Keratinocyte (primary cell): ENCODE results near the gene MRPL52. TPM values are rescaled to one million over a fixed set of nuclear protein-coding genes. Genes with fewer than 3 reads are reported as not detected.
"Not testable (repeated sequence)": the region's sequence is repeated elsewhere in the genome, so short reads cannot be mapped to it uniquely, and the experiment has no call there.

Source experiments
- DNase-seq: peaks from one replicate; pipeline ENCODE4 v3.0.0-alpha.2; 2011; ENCODE audit warnings: low read depth, missing footprints, low spot score
- FAIRE-seq: peaks from 2 replicates; lab custom pipeline; 2011; peaks lifted over from hg19 to GRCh38; lab: Jason Lieb, UNC
- H2AFZ ChIP-seq: 2 replicates; pipeline ENCODE4 v1.6.0; 2012; ENCODE audit warnings: low read length, control low read depth, inconsistent platforms; ENCODE audit not compliant: control insufficient read depth
- H3K27ac ChIP-seq: 2 replicates; pipeline ENCODE4 v1.5.1; 2011; ENCODE audit warnings: low read length; ENCODE audit not compliant: control insufficient read depth, insufficient read depth
- H3K27me3 ChIP-seq: 3 replicates; pipeline ENCODE4 v1.6.0; 2011; ENCODE audit warnings: low read length; ENCODE audit not compliant: control insufficient read depth, insufficient read depth; ENCODE audit errors: extremely low read depth
- H3K36me3 ChIP-seq, 2 experiments: 2 replicates in 1 of 2; 3 replicates in 1 of 2; pipeline ENCODE4 v1.5.1; 2011; ENCODE audit warnings: low read length in 2 of 2, mild to moderate bottlenecking in 1 of 2; ENCODE audit not compliant: control insufficient read depth in 2 of 2, insufficient read depth in 2 of 2; ENCODE audit errors: extremely low read depth in 1 of 2
- H3K4me1 ChIP-seq: 3 replicates; pipeline ENCODE4 v1.5.1; 2011; ENCODE audit warnings: low read length; ENCODE audit not compliant: control insufficient read depth, insufficient read depth; ENCODE audit errors: extremely low read depth
- H3K4me2 ChIP-seq: 3 replicates; pipeline ENCODE4 v1.6.0; 2011; ENCODE audit warnings: low read depth, low read length; ENCODE audit not compliant: control insufficient read depth, insufficient read depth; ENCODE audit errors: extremely low read depth
- H3K4me3 ChIP-seq, 3 experiments: fragments of 200-600 bp in 1 of 3; sonication (generic) in 1 of 3; 2 replicates in 2 of 3; 3 replicates in 1 of 3; pipeline ENCODE4 v1.5.1; 2011 to 2016; ENCODE audit warnings: low read length in 3 of 3, mild to moderate bottlenecking in 3 of 3, control low read depth in 2 of 3, inconsistent platforms in 1 of 3, low read depth in 1 of 3, mixed read lengths in 1 of 3, mixed run types in 1 of 3, moderate library complexity in 1 of 3; ENCODE audit not compliant: control insufficient read depth in 2 of 3, insufficient read depth in 2 of 3; ENCODE audit errors: extremely low read depth in 1 of 3
- H3K79me2 ChIP-seq: 2 replicates; pipeline ENCODE4 v1.6.0; 2012; ENCODE audit warnings: low read length; ENCODE audit not compliant: control insufficient read depth, insufficient read depth
- H3K9ac ChIP-seq: 3 replicates; pipeline ENCODE4 v1.6.0; 2011; ENCODE audit warnings: low read length; ENCODE audit not compliant: control insufficient read depth, insufficient read depth; ENCODE audit errors: extremely low read depth
- H3K9me1 ChIP-seq: 3 replicates; pipeline ENCODE4 v1.6.0; 2011; ENCODE audit warnings: low read length; ENCODE audit not compliant: control insufficient read depth, insufficient read depth; ENCODE audit errors: extremely low read depth
- H3K9me3 ChIP-seq: 2 replicates; pipeline ENCODE4 v1.5.1; 2012; ENCODE audit warnings: low read depth, low read length; ENCODE audit not compliant: control insufficient read depth
- H4K20me1 ChIP-seq: 3 replicates; pipeline ENCODE4 v1.6.0; 2011; ENCODE audit warnings: low read length; ENCODE audit not compliant: control insufficient read depth, insufficient read depth; ENCODE audit errors: extremely low read depth
- EZH2 ChIP-seq: IDR thresholded peaks from one replicate; pipeline ENCODE4 v1.6.1; 2012; ENCODE audit warnings: inconsistent platforms, mild to moderate bottlenecking, low read length, moderate library complexity
- dilution Hi-C: fragments of 300-500 bp; cut with MboI; formaldehyde crosslinking; loops from one replicate; pipeline ENCODE4 v1.7.0; 2020; ENCODE audit warnings: low sequenced_read_pairs; ENCODE audit not compliant: extremely low pct_ligation_motif_present
- polyA plus RNA-seq, 5 experiments: library from polyadenylated mRNA; depleted of rRNA in 3 of 5; stranded (reverse) in 3 of 5; stranded (forward) in 1 of 5; unstranded in 1 of 5; fragments of >200 nt; gene quantifications; 1 replicate in 1 of 5; 2 replicates in 3 of 5; 3 replicates in 1 of 5; pipeline versions ENCODE4 v1.2.1 to v1.2.3, GENCODE V29; 2011 to 2012; ENCODE audit warnings: missing spikeins in 2 of 5, low read depth in 1 of 5, low replicate concordance in 1 of 5
- TF ChIP-seq, protein P1 (sequence below), 3 experiments: IDR thresholded peaks in 1 of 3; conservative IDR thresholded peaks in 1 of 3; optimal IDR thresholded peaks in 1 of 3; 2 replicates in 2 of 3; 3 replicates in 1 of 3; pipeline versions ENCODE3 to v1.5.1; 2011; ENCODE audit warnings: low read length in 3 of 3, mild to moderate bottlenecking in 3 of 3, moderate library complexity in 2 of 3, control low read depth in 1 of 3, inconsistent platforms in 1 of 3; ENCODE audit not compliant: insufficient read depth in 2 of 3; ENCODE audit errors: extremely low read depth in 1 of 3

The MRPL52 gene
- polyA plus RNA-seq, 1 donor (not counting 4 experiments of a cell fraction or from before 2014, with no cell fraction given) = 104 TPM

DNA sequence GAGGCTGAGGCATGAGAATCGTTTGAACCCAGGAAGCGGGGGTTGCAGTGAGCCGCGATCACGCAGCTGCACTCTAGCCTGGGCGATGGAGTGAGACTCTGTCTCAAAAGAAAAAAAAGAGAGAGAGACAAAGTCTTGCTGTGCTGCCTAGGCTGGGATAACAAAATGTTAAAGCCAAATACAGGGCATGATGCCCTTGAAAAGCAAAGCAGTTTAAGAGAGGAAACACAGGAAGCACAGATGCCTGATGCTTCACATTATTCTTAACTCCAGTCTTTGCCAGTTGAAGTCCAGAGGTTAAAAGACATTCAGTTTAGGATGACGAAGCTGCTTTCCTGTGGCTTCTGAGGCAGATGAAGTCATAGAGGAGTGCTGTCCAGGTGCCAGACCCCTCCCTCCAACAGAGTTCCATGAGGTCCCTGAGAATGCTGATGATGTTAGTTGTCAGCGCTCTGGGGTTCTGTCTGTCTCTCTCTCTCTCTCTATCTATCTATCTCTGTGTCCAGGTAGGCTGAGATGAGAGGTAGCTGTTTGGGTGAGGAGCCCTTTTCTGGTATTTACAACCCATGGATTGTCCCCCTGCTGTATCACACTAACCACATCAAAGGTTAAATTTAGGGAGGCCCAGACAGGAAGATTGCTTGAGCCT lies 4.9 kb upstream of the MRPL52 start:
- Histone ChIP-seq H3K27ac (peak overlapping the region; percentile 15), H3K4me1 (peaks cover 30% of the 10 kb centered on the region), H3K9me3 (no peaks in the 10 kb centered on the region), H3K4me2 (peak overlapping the region; percentile 11), H3K9me1 (no peaks in the 10 kb centered on the region), H3K4me3 (no peak overlapping the region), H4K20me1 (no peaks in the 10 kb centered on the region), H2AFZ (peak overlapping the region; percentile 52), H3K9ac (no peak overlapping the region), H3K36me3 (no peaks in the 10 kb centered on the region), H3K27me3 (no peaks in the 10 kb centered on the region), H3K79me2 (peaks cover 2% of the 10 kb centered on the region)
- dilution Hi-C loops = no loop called here
- no peak for DNase-seq
- peak; percentile 93 for FAIRE-seq
- TF ChIP-seq, protein P1, sequence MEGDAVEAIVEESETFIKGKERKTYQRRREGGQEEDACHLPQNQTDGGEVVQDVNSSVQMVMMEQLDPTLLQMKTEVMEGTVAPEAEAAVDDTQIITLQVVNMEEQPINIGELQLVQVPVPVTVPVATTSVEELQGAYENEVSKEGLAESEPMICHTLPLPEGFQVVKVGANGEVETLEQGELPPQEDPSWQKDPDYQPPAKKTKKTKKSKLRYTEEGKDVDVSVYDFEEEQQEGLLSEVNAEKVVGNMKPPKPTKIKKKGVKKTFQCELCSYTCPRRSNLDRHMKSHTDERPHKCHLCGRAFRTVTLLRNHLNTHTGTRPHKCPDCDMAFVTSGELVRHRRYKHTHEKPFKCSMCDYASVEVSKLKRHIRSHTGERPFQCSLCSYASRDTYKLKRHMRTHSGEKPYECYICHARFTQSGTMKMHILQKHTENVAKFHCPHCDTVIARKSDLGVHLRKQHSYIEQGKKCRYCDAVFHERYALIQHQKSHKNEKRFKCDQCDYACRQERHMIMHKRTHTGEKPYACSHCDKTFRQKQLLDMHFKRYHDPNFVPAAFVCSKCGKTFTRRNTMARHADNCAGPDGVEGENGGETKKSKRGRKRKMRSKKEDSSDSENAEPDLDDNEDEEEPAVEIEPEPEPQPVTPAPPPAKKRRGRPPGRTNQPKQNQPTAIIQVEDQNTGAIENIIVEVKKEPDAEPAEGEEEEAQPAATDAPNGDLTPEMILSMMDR (optimal IDR thresholded peaks at IDR 0.05 in 1 of 3, IDR thresholded peaks at IDR 0.05 in 1 of 3, conservative IDR thresholded peaks at IDR 0.05 in 1 of 3; ENCODE audit: extremely low read depth in 1 of 3, insufficient read depth in 2 of 3, low read length in 3 of 3) = no peak
- no peak for TF ChIP-seq EZH2

DNA sequence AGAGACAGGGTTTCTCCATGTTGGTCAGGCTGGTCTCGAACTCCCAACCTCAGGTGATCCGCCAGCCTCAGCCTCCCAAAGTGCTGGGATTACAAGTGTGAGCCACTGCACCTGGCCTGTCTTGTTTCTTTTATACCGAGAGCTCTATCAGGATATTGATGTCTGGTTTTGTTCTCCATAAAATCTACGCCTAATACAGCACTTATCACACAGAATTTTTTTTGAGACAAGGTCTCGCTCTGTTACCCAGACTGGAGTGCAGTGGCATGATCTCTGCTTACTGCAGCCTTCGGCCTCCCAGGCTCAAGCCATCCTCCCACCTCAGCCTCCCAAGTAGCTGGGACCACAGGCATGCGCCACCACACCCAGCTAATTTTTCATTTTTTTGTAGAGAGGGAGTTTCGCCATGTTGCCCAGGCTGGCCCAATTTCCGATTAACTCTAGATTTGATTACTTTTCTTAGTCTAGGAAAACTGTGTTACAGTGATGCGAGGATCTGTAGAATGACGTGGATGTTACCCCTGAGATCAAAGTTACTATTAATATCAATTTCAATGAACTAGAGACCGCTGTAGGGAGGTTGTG lies 519 bp upstream of the MRPL52 start:
- peak overlapping the region; percentile 97 for H2AFZ ChIP-seq
- H3K4me2 ChIP-seq = peak overlapping the region; percentile 97
- dilution Hi-C loops, H3K9me3 ChIP-seq, H3K27me3 ChIP-seq, H4K20me1 ChIP-seq, H3K9me1 ChIP-seq, FAIRE-seq, DNase-seq: not testable (repeated sequence)
- H3K9ac ChIP-seq = peak overlapping the region; percentile 93
- peak overlapping the region; percentile 82 for H3K27ac ChIP-seq
- peak overlapping the region; percentile 70 to 99 (median 92) for H3K4me3 ChIP-seq
- H3K36me3 ChIP-seq = peaks cover 7 to 10% of the 10 kb centered on the region in 2 experiments
- peaks cover 21% of the 10 kb centered on the region for H3K4me1 ChIP-seq
- H3K79me2 ChIP-seq = peaks cover 24% of the 10 kb centered on the region
